Endothelial cell of umbilical vein (primary cell): ENCODE results near the gene CSNK1E.

Experiments used
- CTCF ChIP-seq, 2 donors: IDR thresholded peaks; 1 replicate in 1 of 2; 2 replicates in 1 of 2; pipeline ENCODE4 v1.5.1; 2011; ENCODE audit warnings: low read length in 2 of 2, mild to moderate bottlenecking in 2 of 2, moderate library complexity in 2 of 2, control low read depth in 1 of 2, inconsistent platforms in 1 of 2, low read depth in 1 of 2; ENCODE audit not compliant: insufficient read depth in 1 of 2; ENCODE audit errors: extremely low read depth in 1 of 2
- EZH2 ChIP-seq: IDR thresholded peaks from 2 replicates; pipeline ENCODE4 v1.6.1; 2012; ENCODE audit warnings: borderline replicate concordance, low read depth, mild to moderate bottlenecking, moderate library complexity, low read length, inconsistent platforms; ENCODE audit not compliant: severe bottlenecking
- POLR2A ChIP-seq: IDR thresholded peaks from 2 replicates; pipeline ENCODE4 v1.6.1; 2012; ENCODE audit warnings: low read depth, mild to moderate bottlenecking, control low read depth, low read length

- TF ChIP-seq CTCF (IDR thresholded peaks at IDR 0.05; ENCODE audit: extremely low read depth in 1 of 2, insufficient read depth in 1 of 2, low read depth in 1 of 2, low read length in 2 of 2) (no peak), POLR2A (no peak), EZH2 (no peak)
These were observed 20.9 kb downstream of the CSNK1E start for GRCh38 chr22:38296372-38296771.
